GM10847 (cell line): ENCODE data around the gene NR4A2.

Experiments
- POLR2A ChIP-seq: IDR thresholded peaks from 2 replicates; pipeline ENCODE4 v1.6.1; 2011; ENCODE audit not compliant: insufficient read length; ENCODE audit errors: extremely low read depth

NR4A2 gene

GRCh38 chr2:156331572-156332283 is 793 bp downstream of the NR4A2 start:
- no peak for TF ChIP-seq POLR2A

DNA sequence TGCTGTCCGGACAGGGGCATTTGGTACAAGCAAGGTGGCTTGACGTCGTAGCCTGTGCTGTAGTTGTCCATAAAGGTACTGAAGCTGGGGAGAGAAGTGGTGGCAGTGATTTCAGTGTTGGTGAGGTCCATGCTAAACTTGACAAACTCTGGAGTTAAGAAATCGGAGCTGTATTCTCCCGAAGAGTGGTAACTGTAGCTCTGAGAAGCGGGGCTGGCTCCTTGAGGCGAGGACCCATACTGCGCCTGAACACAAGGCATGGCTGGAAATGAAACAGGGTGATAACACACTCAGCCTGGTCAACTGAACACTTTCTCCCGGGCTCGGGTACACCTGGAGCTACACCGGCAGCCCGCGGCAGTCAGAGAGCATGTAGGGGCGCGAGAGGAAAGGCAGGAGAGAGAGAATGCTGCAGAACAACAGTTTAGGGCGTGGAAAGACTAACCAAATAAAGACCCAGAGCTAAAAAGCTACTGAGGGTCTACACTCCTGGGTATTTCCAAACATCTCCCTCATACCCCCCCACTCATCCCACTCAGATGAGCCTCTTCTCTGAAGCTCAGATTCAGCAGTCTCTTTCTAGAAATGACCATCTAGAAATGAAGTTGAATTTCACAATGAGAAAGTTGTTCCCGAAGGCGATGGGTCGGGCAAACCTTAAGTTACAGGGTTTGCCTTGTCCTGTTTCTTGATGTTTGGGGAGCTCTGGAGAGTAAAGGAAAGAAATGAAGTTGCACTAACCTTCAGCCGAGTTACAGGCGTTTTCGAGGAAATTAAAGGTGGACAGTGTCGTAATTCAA is 2.4 kb downstream of the NR4A2 start:
- no peak for TF ChIP-seq POLR2A

DNA sequence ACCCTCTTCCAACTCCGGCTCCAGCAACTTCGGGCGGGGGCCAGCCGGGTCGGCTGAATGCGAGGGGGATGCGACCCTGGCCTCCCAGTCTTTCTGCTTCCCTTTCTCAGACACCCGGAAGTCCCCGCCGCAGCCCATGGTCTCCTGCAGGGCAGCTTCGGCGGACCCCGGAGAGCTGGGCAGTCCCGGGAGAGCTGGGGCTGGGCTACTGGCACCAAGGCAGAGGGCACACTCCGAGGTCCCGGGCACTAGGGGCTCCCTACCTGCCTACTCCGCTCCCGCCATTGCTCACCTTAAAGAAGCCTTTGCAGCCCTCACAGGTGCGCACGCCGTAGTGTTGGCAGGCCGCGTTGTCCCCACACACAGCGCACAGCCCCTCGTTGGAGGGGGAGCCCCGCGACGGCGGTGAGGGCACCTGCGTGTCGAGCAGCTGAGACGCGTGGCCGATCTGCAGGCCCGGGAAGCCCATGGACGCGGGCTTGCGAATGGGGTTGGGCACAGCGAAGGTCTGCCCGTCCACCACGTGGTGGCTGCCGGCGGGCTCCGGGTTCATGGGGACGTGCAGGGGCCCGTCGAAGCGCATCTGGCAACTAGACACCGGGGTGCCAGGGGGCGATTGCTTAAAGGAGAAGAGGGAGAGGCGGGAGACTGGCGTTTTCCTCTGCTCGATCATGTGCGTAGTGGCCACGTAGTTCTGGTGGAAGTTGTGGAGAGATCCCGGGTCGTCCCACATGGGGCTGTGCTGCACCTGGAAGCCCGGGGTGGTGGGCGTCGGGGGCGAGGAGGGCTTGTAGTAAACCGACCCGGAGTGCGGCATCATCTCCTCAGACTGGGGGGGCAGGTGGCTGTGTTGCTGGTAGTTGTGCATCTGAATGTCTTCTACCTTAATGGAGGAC is 3.2 kb downstream of the NR4A2 start:
- TF ChIP-seq POLR2A, result no peak

DNA sequence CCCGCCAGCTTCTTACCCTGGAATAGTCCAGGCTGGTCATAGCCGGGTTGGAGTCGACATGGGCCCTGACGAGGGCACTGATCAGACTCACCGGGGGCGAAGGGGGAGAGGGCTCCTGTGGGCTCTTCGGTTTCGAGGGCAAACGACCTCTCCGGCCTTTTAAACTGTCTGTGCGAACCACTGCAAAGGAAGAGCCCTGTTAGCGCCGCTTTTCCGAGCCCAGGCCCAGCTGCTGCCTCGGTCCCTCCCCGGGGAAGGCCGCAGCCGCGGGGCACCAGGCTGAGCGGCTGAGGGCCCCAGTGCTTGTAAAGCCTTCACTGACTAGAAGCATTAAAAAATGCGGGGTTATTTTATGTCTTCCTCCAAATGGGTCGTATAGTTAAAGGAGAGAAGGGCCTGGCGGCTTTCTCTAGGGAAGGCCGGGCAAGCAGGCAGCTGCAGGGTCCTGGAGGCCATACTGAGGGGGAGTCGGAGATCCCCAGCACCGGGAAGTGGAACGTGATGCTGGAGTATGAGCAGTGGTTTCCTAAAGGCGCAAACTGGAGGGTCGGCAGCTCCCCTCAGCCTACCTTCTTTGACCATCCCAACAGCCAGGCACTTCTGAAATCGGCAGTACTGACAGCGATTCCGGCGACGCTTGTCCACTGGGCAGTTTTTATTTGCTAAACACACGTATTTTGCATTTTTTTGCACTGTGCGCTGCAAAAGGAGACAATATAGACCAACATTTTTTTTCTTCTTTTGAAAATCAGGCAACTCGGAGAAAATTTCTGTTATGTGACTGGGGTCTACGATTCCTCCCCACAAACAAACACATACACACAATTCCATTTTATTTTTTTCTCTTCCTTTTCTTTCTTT is 4.5 kb downstream of the NR4A2 start:
- no peak for TF ChIP-seq POLR2A

DNA sequence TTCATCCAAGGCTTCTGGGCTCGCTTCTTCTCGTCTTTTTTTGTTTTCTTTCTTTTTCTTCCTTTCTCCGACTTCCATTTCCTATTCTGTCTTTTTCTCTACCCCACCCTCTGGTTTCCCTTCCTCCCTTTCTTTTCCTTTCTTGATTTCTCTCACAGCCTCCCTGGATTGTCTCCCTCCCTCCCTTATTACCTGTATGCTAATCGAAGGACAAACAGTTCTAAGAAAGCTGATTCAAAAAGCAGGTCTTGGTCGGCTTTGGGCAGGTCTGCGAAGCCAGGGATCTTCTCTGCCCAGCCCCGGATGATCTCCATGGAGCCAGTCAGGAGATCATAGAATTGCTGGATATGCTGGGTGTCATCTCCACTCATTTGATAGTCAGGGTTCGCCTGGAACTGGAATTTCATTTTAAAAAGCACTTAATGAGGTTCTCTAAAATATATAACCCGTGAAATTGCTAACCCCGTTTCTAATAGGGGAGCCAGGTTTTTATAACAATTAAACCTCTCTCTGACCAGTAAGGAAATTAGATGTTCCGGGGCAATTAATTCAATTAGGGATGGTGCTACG is 5.9 kb downstream of the NR4A2 start:
- TF ChIP-seq POLR2A, result no peak

DNA sequence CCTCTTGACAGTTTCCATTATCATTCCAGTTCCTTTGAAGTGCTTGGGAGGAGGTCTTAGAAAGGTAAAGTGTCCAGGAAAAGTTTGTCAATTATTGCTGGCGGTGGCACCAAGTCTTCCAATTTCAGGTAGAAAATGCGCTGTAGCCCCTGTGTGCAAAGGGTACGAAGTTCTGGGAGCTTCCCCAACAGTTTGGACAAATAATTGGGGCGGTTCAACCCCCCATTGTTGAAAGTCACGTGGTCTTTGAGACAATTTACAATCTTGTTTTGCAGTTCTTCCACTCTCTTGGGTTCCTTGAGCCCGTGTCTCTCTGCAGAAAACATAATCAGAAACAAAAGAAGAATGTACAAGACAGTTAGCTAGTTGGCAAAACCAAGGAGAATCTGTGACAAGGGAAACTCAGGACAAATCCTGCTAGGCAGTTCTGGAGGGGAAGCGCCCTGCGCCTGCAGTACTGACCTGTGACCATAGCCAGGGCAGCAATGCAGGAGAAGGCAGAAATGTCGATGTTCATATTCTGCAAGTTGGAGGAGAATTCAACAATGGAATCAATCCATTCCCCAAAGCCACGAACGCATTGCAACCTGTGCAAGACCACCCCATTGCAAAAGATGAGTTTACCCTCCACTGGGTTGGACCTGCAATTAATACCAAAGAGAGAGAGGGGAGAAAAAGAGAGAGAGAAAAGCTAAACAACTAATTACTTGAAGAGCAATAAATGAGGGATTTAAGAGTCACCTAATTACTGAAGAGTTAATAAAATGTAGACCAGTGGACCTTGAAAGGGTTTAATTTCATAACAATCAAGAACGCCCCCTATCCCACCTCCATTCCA is 6.6 kb downstream of the NR4A2 start:
- no peak for TF ChIP-seq POLR2A

- no peak for TF ChIP-seq POLR2A
Observed at GRCh38 chr2:156323754-156324153, 8.8 kb downstream of the NR4A2 start.

- no peak for TF ChIP-seq POLR2A
Observed at GRCh38 chr2:156322686-156323231, 9.8 kb downstream of the NR4A2 start.

DNA sequence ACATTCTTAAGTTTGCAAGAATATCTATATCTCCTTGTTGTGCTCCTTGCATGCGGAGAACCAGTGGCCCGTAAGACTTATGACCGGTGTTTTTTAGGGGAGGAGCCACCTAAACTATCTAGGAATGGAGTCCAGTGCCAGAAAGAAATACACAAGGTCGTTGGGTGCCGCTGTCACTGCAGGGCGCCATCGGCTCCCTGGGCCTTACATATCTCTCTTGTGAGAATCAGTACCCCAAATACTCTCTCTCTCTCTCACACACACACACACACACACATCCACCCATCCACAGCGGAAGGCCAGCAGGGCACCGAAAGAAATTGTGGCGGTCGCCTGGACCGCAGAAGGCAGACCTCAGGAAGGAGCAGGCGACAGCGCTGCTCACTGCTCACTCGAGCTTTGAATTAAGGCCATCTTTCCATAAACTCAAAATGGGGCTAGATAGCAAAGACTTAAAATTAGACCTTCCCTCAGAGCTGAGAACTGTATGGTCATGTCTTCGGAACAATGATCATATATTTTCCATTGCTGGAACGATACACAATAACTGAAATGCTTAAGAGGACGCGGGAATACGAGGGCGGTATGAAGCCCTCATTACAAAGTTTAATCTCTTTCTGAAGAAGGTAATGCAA is 10.4 kb downstream of the NR4A2 start:
- TF ChIP-seq POLR2A, result no peak

- TF ChIP-seq POLR2A, result no peak
Observed at GRCh38 chr2:156321243-156321904, 11.1 kb downstream of the NR4A2 start.

DNA sequence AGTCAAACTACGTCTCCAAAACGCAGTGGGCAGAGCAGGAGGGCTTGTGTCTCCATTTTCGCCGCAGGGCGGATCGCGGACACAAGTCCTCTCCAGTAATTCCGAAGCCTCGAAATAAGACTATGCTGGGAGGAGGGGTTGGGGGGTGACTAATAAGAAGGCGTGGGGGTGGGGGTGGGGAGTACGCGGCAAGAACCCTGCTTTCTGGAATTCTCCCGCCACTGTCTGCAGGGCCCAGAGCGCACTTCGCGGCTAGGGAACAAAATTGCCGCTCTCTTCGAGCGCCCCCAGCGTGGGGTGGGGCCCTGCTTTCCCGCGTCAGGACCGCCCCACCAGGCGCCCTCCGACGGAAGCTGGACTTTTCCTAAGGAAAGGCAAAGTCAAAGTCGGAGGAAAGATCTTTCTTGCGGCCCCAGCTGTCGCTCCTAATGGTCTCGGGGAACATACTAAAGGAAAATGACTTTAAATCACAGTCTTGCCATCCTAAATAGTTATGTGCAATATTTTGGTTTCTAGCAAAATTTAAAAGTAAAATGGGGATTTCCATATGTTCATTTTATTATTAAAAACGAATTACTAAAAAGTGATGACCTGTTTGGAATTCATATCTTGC is 11.9 kb downstream of the NR4A2 start:
- TF ChIP-seq POLR2A, result no peak
